ENCODE results near the gene CAPZA1. TPM values are rescaled to one million over a fixed set of nuclear protein-coding genes. Genes with fewer than 3 reads are reported as not detected.

CAPZA1 gene
- polyA plus RNA-seq, 1 experiment: 65.1 TPM

DNA sequence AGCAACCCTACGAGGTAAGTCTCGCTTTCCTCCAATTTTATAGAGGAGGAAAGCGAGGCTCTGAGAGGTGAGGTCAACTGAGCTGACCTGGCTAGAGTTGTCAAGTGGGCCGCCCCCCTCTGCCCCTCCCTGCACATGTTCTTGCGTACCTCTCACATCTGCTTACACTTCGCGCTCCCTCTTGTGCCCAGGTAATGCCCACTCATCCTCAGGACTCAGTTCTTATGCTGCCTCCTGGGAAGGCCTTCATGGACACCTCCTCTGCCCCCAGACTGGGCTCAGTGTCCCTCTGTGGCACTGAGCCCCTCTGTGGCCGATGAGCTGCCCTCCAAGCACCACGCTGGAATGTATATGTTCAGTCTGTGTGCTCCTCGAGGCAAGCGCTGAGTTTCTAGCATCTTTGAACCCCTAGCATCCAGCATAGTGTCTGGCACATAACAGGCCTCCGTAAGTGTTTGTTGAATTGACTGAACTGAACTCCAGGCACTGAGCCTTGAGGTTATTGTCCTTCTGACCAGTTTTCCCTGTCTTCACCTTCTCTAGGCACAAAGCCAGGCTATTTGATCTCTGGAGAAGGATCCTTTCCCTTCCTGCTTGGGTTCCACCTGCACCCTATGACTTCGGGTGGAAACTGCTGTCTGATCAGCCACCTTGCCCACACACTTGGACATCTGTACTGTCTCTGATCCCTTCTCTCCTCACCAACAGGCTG, 68.3 kb downstream of the CAPZA1 start:
- POLR2A ChIA-PET: no interaction called here
- TF ChIP-seq CTCF (IDR thresholded peaks at IDR 0.05; ENCODE audit: insufficient read depth, low read depth, low read length): no peak
- peaks cover 16% of the 10 kb centered on the region for H3K36me3 ChIP-seq (ENCODE audit: control insufficient read depth, insufficient read depth, low read length)
- no peak overlapping the region for H3K4me3 ChIP-seq (ENCODE audit: low read depth, low read length)
- CTCF ChIA-PET: interaction anchor here (1.7 kb wide), 1 partner anchor 11 kb away, joined by 6 read pairs; no protein-coding TSS in a partner anchor
- DNase-seq (ENCODE audit: low read depth): no peak
- H3K27me3 ChIP-seq (ENCODE audit: control insufficient read depth, insufficient read depth, low read length): no peaks in the 10 kb centered on the region

GRCh38 chr1:112688781-112689193, 69.2 kb downstream of the CAPZA1 start:
- ChIA-PET POLR2A (no interaction called here), CTCF (interaction anchor here (0.7 to 1.7 kb wide), 2 partner anchors 10 to 52 kb away, joined by 3 to 6 read pairs; no protein-coding TSS in a partner anchor)
- no peaks in the 10 kb centered on the region for H3K27me3 ChIP-seq (ENCODE audit: control insufficient read depth, insufficient read depth, low read length)
- TF ChIP-seq CTCF (IDR thresholded peaks at IDR 0.05; ENCODE audit: insufficient read depth, low read depth, low read length): no peak
- H3K36me3 ChIP-seq (ENCODE audit: control insufficient read depth, insufficient read depth, low read length): peaks cover 17% of the 10 kb centered on the region
- H3K4me3 ChIP-seq (ENCODE audit: low read depth, low read length): no peak overlapping the region
- DNase-seq (ENCODE audit: low read depth): no peak

DNA sequence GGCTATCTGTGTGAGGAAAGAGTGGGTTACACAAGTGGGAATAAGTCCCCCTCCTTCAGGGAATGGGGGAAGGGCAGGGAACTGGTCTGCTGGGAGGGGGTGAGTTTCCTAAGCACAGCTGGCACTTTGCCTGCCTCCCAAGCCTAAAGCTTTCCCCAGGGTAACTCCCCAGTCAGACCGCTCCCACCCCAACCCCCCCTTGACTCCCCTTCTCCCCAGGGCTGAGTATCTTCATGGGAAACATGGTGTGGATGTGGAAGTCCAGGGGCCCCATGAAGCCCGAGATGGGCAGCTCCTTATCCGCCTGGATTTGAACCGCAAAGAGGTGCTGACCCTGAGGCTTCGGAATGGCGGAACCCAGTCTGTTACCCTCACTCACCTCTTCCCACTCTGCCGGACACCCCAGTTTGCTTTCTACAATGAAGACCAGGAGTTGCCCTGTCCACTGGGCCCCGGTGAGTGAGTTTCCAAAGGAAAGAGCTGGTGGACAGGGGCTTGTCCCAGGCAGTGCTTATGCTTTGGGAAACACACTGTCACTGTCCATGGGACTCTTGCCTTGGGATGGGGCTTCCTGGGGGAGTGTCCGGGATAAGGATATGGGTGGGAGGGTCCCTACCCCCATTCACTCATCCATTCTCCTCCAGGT, 69.7 kb downstream of the CAPZA1 start:
- TF ChIP-seq CTCF (IDR thresholded peaks at IDR 0.05; ENCODE audit: insufficient read depth, low read depth, low read length): no peak
- DNase-seq (ENCODE audit: low read depth): no peak
- peaks cover 22% of the 10 kb centered on the region for H3K36me3 ChIP-seq (ENCODE audit: control insufficient read depth, insufficient read depth, low read length)
- H3K27me3 ChIP-seq (ENCODE audit: control insufficient read depth, insufficient read depth, low read length): no peaks in the 10 kb centered on the region
- ChIA-PET CTCF (interaction anchor here (0.7 to 1.7 kb wide), 2 partner anchors 9 to 53 kb away, joined by 3 to 6 read pairs; no protein-coding TSS in a partner anchor), POLR2A (no interaction called here)
- H3K4me3 ChIP-seq (ENCODE audit: low read depth, low read length): no peak overlapping the region

- ChIA-PET POLR2A (no interaction called here), CTCF (interaction anchor here (1.7 kb wide), 1 partner anchor 9 kb away, joined by 6 read pairs; no protein-coding TSS in a partner anchor)
- Histone ChIP-seq H3K4me3 (ENCODE audit: low read depth, low read length) (no peak overlapping the region), H3K27me3 (ENCODE audit: control insufficient read depth, insufficient read depth, low read length) (no peaks in the 10 kb centered on the region), H3K36me3 (ENCODE audit: control insufficient read depth, insufficient read depth, low read length) (peaks cover 26% of the 10 kb centered on the region)
- DNase-seq (ENCODE audit: low read depth): no peak
- TF ChIP-seq CTCF (IDR thresholded peaks at IDR 0.05; ENCODE audit: insufficient read depth, low read depth, low read length): no peak
Measured at GRCh38 chr1:112689842-112690237, 70.2 kb downstream of the CAPZA1 start.

DNA sequence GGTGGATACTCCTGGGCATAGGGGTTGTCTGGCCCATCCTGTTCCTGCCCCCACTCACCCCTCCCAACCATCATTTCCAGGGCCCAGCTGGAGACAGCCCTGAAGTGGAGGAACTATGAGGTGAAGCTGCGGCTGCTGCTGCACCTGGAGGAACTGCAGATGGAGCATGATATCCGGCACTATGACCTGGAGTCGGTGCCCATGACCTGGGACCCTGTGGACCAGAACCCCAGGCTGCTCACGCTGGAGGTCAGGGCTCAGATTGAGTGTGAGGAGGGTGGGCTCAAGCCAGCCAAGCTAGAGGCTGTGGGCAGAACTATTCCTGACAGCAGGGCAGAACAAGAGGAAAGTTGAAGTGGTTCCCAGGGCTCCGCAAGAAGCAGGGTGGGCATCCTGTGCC, 73.0 kb downstream of the CAPZA1 start:
- ChIA-PET POLR2A (no interaction called here), CTCF (interaction anchor here (0.7 to 2.1 kb wide), 4 partner anchors 15 to 191 kb away, joined by 3 to 4 read pairs (median 3); partner anchors contain the start of genes MOV10 and RHOC)
- no peak overlapping the region for H3K4me3 ChIP-seq (ENCODE audit: low read depth, low read length)
- H3K27me3 ChIP-seq (ENCODE audit: control insufficient read depth, insufficient read depth, low read length): no peaks in the 10 kb centered on the region
- peaks cover 32% of the 10 kb centered on the region for H3K36me3 ChIP-seq (ENCODE audit: control insufficient read depth, insufficient read depth, low read length)
- no peak for TF ChIP-seq CTCF (IDR thresholded peaks at IDR 0.05; ENCODE audit: insufficient read depth, low read depth, low read length)
- no peak for DNase-seq (ENCODE audit: low read depth)

All from BJ (cell line).